Motor neuron (in vitro differentiated cells): ENCODE results near the gene CFAP97D1. TPM values are rescaled to one million over a fixed set of nuclear protein-coding genes. Genes with fewer than 3 reads are reported as not detected.

Experiments
- ATAC-seq, 8 experiments: fragments of 200-7000 bp; cut with Tn5 transposase; replicated peaks in 6 of 8; 2 replicates each; pipeline ENCODE4 v1.8.0; 2021; ENCODE audit warnings: mild to moderate bottlenecking in 8 of 8, moderate library complexity in 8 of 8
- H3K27ac ChIP-seq, 2 donors: fragments of 250-450 bp; sonication (Bioruptor Pico); 2 replicates each; pipeline ENCODE4 v1.9.0; 2021; ENCODE audit warnings: antibody characterized with exemption in 2 of 2, mild to moderate bottlenecking in 2 of 2, moderate library complexity in 1 of 2
- H3K4me1 ChIP-seq, 2 donors: fragments of 250-450 bp; sonication (Bioruptor Pico); replicated peaks in 1 of 2; 2 replicates each; pipeline ENCODE4 v1.6.1; 2021; ENCODE audit warnings: antibody characterized with exemption in 2 of 2, mild to moderate bottlenecking in 2 of 2, moderate library complexity in 1 of 2
- H3K4me3 ChIP-seq, 5 donors: fragments of 250-450 bp; sonication (Bioruptor Pico); 2 replicates each; pipeline ENCODE4 v1.9.0; 2021; ENCODE audit warnings: antibody characterized with exemption in 5 of 5, mild to moderate bottlenecking in 5 of 5, moderate library complexity in 4 of 5
- WGBS, 10 experiments: fragments of 450-650 bp; shearing (Covaris generic); methylation state at CpG; one replicate each; pipeline ENCODE4 v1.0.0; 2022; 5-methylcytosine and 5-hydroxymethylcytosine counted together
- in situ Hi-C, 9 experiments: fragments of 400-800 bp; cut with MboI; loops; one replicate each; pipeline ENCODE4 v1.15.0; 2021; ENCODE audit warnings: low sequenced_read_pairs in 9 of 9, low pct_unique_long_range_greater_than_20kb in 2 of 9; ENCODE audit not compliant: unreplicated experiment in 9 of 9
- total RNA-seq, 8 experiments: library from RNA; unstranded; fragments of 300-600 nt; gene quantifications; 2 replicates each; pipeline versions ENCODE4 v1.2.3 to v1.2.4, GENCODE V29; 2022

The CFAP97D1 gene
- total RNA-seq, 8 experiments from 2014 or later: 0.05 to 0.43 (median 0.14) TPM; not detected in 1

GRCh38 chr17:43809121-43809520, 28.9 kb downstream of the CFAP97D1 start:
- in situ Hi-C loops: no loop called here

GRCh38 chr17:43810226-43810715, 30.0 kb downstream of the CFAP97D1 start:
- in situ Hi-C loops: no loop called here

More at GRCh38 chr17:43809121-43809520, 28.9 kb downstream of the CFAP97D1 start:
- H3K4me1 ChIP-seq: no peaks in the 10 kb centered on the region
- ATAC-seq: no peak
- H3K4me3 ChIP-seq: no peak overlapping the region
- whole genome bisulfite sequencing, 10 experiments: 81 to 100% (median 90%) methylated on average over 1 to 5 of the region's 5 CpGs; no CpG with 5 or more reads in 1 of the 10 experiments
- H3K27ac ChIP-seq: no peak overlapping the region

GRCh38 chr17:43810823-43811222, 30.6 kb downstream of the CFAP97D1 start:
- Histone ChIP-seq H3K27ac (no peak overlapping the region), H3K4me1 (no peaks in the 10 kb centered on the region), H3K4me3 (no peak overlapping the region)
- in situ Hi-C loops: no loop called here
- WGBS, 10 experiments: 59 to 100% (median 84%) methylated on average over 1 to 4 of the region's 5 CpGs; no CpG with 5 or more reads in 5 of the 10 experiments
- ATAC-seq: no peak

More at GRCh38 chr17:43810226-43810715, 30.0 kb downstream of the CFAP97D1 start:
- no peak for ATAC-seq
- WGBS, 10 experiments: 29 to 100% (median 81%) methylated on average over 1 to 3 of the region's 4 CpGs; no CpG with 5 or more reads in 3 of the 10 experiments
- no peaks in the 10 kb centered on the region for H3K4me1 ChIP-seq
- no peak overlapping the region for H3K27ac ChIP-seq
- no peak overlapping the region for H3K4me3 ChIP-seq

GRCh38 chr17:43812396-43813265, 32.4 kb downstream of the CFAP97D1 start:
- H3K27ac ChIP-seq: no peak overlapping the region
- no peak for ATAC-seq
- WGBS, 10 experiments: 90 to 100% (median 90%) methylated on average over 1 to 6 of the region's 10 CpGs; no CpG with 5 or more reads in 3 of the 10 experiments

GRCh38 chr17:43813386-43813785, 33.2 kb downstream of the CFAP97D1 start:
- in situ Hi-C loops: no loop called here
- Histone ChIP-seq H3K4me1 (no peaks in the 10 kb centered on the region), H3K27ac (no peak overlapping the region), H3K4me3 (no peak overlapping the region)
- WGBS, 10 experiments: 80 to 100% (median 92%) methylated on average over 1 of the region's 3 CpGs; no CpG with 5 or more reads in 6 of the 10 experiments
- ATAC-seq: no peak

More at GRCh38 chr17:43812396-43813265, 32.4 kb downstream of the CFAP97D1 start:
- Histone ChIP-seq H3K4me1 (no peaks in the 10 kb centered on the region), H3K4me3 (no peak overlapping the region)
- in situ Hi-C loops: no loop called here

GRCh38 chr17:43814026-43814425, 33.8 kb downstream of the CFAP97D1 start:
- 83 to 100% (median 94%) methylated on average over 1 to 10 of the region's 12 CpGs; no CpG with 5 or more reads in 3 of the 10 experiments for WGBS, 10 experiments
- H3K27ac ChIP-seq: no peak overlapping the region
- H3K4me3 ChIP-seq: no peak overlapping the region
- in situ Hi-C loops: no loop called here
- no peak for ATAC-seq
- H3K4me1 ChIP-seq: no peaks in the 10 kb centered on the region

GRCh38 chr17:43814714-43815113, 34.5 kb downstream of the CFAP97D1 start:
- H3K4me3 ChIP-seq: no peak overlapping the region
- in situ Hi-C loops: no loop called here
- H3K4me1 ChIP-seq: no peaks in the 10 kb centered on the region
- peak in 2 of 8 experiments; percentile 45 to 59 for ATAC-seq
- no peak overlapping the region for H3K27ac ChIP-seq
- 0 to 100% (median 17%) methylated on average over 1 of the region's 1 CpG; no CpG with 5 or more reads in 3 of the 10 experiments for WGBS, 10 experiments

GRCh38 chr17:43816336-43817320, 36.4 kb downstream of the CFAP97D1 start:
- H3K27ac ChIP-seq: no peak overlapping the region
- WGBS, 10 experiments: 68 to 100% (median 92%) methylated on average over 1 to 14 of the region's 24 CpGs; no CpG with 5 or more reads in 2 of the 10 experiments
- H3K4me3 ChIP-seq: no peak overlapping the region
- peak in 3 of 8 experiments; percentile 19 to 43 (median 27) for ATAC-seq
- in situ Hi-C loops: no loop called here
- H3K4me1 ChIP-seq: no peaks in the 10 kb centered on the region

GRCh38 chr17:43817826-43818225, 37.6 kb downstream of the CFAP97D1 start:
- Histone ChIP-seq H3K27ac (no peak overlapping the region), H3K4me1 (no peaks in the 10 kb centered on the region), H3K4me3 (no peak overlapping the region)
- in situ Hi-C loops: no loop called here
- 100% methylated on average over 3 of the region's 9 CpGs; no CpG with 5 or more reads in 9 of the 10 experiments for WGBS, 10 experiments
- ATAC-seq: no peak

- WGBS, 10 experiments: 90 to 100% (median 93%) methylated on average over 2 to 5 of the region's 5 CpGs; no CpG with 5 or more reads in 6 of the 10 experiments
- in situ Hi-C loops: no loop called here
- ATAC-seq: no peak
- Histone ChIP-seq H3K27ac (no peak overlapping the region), H3K4me3 (no peak overlapping the region), H3K4me1 (no peaks in the 10 kb centered on the region)
These were observed 38.7 kb downstream of the CFAP97D1 start for GRCh38 chr17:43818966-43819365.

GRCh38 chr17:43820759-43821158, 40.5 kb downstream of the CFAP97D1 start:
- no peak overlapping the region for H3K4me3 ChIP-seq
- no peak for ATAC-seq
- WGBS, 10 experiments: 80 to 100% (median 92%) methylated on average over 2 to 6 of the region's 14 CpGs; no CpG with 5 or more reads in 4 of the 10 experiments
- no peaks in the 10 kb centered on the region for H3K4me1 ChIP-seq
- in situ Hi-C loops: no loop called here
- H3K27ac ChIP-seq: no peak overlapping the region

- Histone ChIP-seq H3K4me3 (no peak overlapping the region), H3K4me1 (no peaks in the 10 kb centered on the region), H3K27ac (no peak overlapping the region)
- in situ Hi-C loops: no loop called here
- peak in 2 of 8 experiments; percentile 77 to 93 for ATAC-seq
- WGBS, 10 experiments: 17 to 100% methylated on average over 1 to 3 of the region's 5 CpGs; no CpG with 5 or more reads in 8 of the 10 experiments
These were observed 42.4 kb downstream of the CFAP97D1 start for GRCh38 chr17:43822570-43823190.
